ENCODE results near the gene UBE2D2. TPM values are rescaled to one million over a fixed set of nuclear protein-coding genes. Genes with fewer than 3 reads are reported as not detected.

The UBE2D2 gene
- total and polyA plus RNA-seq, 2 of the 13 experiments (the other 11 are each of a cell fraction or from before 2014, with no cell fraction given): 79.1 to 109 TPM

- no peak for TF ChIP-seq ZBTB7A (CRISPR knock-in tag; IDR thresholded peaks at IDR 0.05)
- peak; percentile 25; the same call in 1 of the 2 replicates for TF ChIP-seq HMG20A (CRISPR knock-in tag; IDR thresholded peaks at IDR 0.05; ENCODE audit: borderline replicate concordance)
- no peak for TF ChIP-seq ZNF784 (CRISPR knock-in tag; IDR thresholded peaks at IDR 0.05; ENCODE audit: borderline replicate concordance)
- no peak for TF ChIP-seq HNRNPH1 (optimal IDR thresholded peaks at IDR 0.05; ENCODE audit: low read depth, low read length)
- peak; percentile 50; the same call in 1 of the 2 replicates for TF ChIP-seq RXRA (CRISPR knock-in tag; IDR thresholded peaks at IDR 0.05)
- TF ChIP-seq MXD1 (CRISPR knock-in tag; IDR thresholded peaks at IDR 0.05): no peak
- TF ChIP-seq ZNF775 (CRISPR knock-in tag; IDR thresholded peaks at IDR 0.05; ENCODE audit: borderline replicate concordance): no peak
- TF ChIP-seq MTERF4 (CRISPR knock-in tag; IDR thresholded peaks at IDR 0.05): no peak
- no peak for TF ChIP-seq ZNF761 (CRISPR knock-in tag; conservative IDR thresholded peaks at IDR 0.05)
- no peak for TF ChIP-seq HDAC2 (CRISPR knock-in tag; IDR thresholded peaks at IDR 0.05)
- no peak for TF ChIP-seq ZXDC (CRISPR knock-in tag; IDR thresholded peaks at IDR 0.05)
- peak; percentile 19; the same call in 1 of the 2 replicates for TF ChIP-seq RCOR2 (CRISPR knock-in tag; IDR thresholded peaks at IDR 0.05)
- no peak for TF ChIP-seq ZNF331 (CRISPR knock-in tag; IDR thresholded peaks at IDR 0.05)
- TF ChIP-seq SP5 (CRISPR knock-in tag; IDR thresholded peaks at IDR 0.05; ENCODE audit: borderline replicate concordance, low read depth): peak; percentile 76
- peak; percentile 82 for TF ChIP-seq TCF7 (IDR thresholded peaks at IDR 0.05; ENCODE audit: low read depth)
- TF ChIP-seq ZNF382 (CRISPR knock-in tag; IDR thresholded peaks at IDR 0.05; ENCODE audit: borderline replicate concordance): no peak
- no peak for TF ChIP-seq DNMT1 (CRISPR knock-in tag; IDR thresholded peaks at IDR 0.05)
- TF ChIP-seq ZFP37 (CRISPR knock-in tag; IDR thresholded peaks at IDR 0.05; ENCODE audit: borderline replicate concordance): no peak
- no peak for TF ChIP-seq CREBL2 (CRISPR knock-in tag; IDR thresholded peaks at IDR 0.05; ENCODE audit: borderline replicate concordance)
- no peak for TF ChIP-seq ZNF7 (CRISPR knock-in tag; IDR thresholded peaks at IDR 0.05)
- TF ChIP-seq ZNF883 (CRISPR knock-in tag; IDR thresholded peaks at IDR 0.05; ENCODE audit: not compliant biosample characterization): no peak
- TF ChIP-seq HNF4A (CRISPR knock-in tag; IDR thresholded peaks at IDR 0.05): peak; percentile 84
- peak; percentile 63 for TF ChIP-seq HNF4G (IDR thresholded peaks at IDR 0.05; ENCODE audit: borderline replicate concordance, low read depth, low read length)
- TF ChIP-seq HNF4G (CRISPR knock-in tag; IDR thresholded peaks at IDR 0.05; ENCODE audit: borderline replicate concordance, low read depth): no peak
- no peak for TF ChIP-seq ZNF790 (CRISPR knock-in tag; IDR thresholded peaks at IDR 0.05; ENCODE audit: borderline replicate concordance)
- no peak for TF ChIP-seq MEF2D (CRISPR knock-in tag; IDR thresholded peaks at IDR 0.05)
- TF ChIP-seq ISX (CRISPR knock-in tag; conservative IDR thresholded peaks at IDR 0.05): no peak
Observed at GRCh38 chr5:139523635-139524445, 37.3 kb upstream of the UBE2D2 start (continued).
